Adrenal gland (tissue), 5 donors: ENCODE results near the gene NKX6-2.

Experiments
- POLR2A ChIP-seq, 2 donors: fragments of 450-650 bp; IDR thresholded peaks; one replicate each; pipeline ENCODE4 v1.6.1; 2017; ENCODE audit warnings: antibody characterized with exemption in 2 of 2, mild to moderate bottlenecking in 2 of 2, moderate library complexity in 1 of 2
- TF ChIP-seq, protein P1 (sequence below), 6 experiments: fragments of 450-650 bp in 4 of 6; fragments of 200-600 bp in 2 of 6; sonication (generic) in 1 of 6; IDR thresholded peaks; 1 replicate in 5 of 6; 2 replicates in 1 of 6; pipeline versions ENCODE4 v1.5.1 to v1.8.0; 2016 to 2021; ENCODE audit warnings: antibody characterized with exemption in 6 of 6, mild to moderate bottlenecking in 2 of 6, moderate library complexity in 1 of 6
- donor health status: DM: no; HTN: no; CAD: no.

DNA sequence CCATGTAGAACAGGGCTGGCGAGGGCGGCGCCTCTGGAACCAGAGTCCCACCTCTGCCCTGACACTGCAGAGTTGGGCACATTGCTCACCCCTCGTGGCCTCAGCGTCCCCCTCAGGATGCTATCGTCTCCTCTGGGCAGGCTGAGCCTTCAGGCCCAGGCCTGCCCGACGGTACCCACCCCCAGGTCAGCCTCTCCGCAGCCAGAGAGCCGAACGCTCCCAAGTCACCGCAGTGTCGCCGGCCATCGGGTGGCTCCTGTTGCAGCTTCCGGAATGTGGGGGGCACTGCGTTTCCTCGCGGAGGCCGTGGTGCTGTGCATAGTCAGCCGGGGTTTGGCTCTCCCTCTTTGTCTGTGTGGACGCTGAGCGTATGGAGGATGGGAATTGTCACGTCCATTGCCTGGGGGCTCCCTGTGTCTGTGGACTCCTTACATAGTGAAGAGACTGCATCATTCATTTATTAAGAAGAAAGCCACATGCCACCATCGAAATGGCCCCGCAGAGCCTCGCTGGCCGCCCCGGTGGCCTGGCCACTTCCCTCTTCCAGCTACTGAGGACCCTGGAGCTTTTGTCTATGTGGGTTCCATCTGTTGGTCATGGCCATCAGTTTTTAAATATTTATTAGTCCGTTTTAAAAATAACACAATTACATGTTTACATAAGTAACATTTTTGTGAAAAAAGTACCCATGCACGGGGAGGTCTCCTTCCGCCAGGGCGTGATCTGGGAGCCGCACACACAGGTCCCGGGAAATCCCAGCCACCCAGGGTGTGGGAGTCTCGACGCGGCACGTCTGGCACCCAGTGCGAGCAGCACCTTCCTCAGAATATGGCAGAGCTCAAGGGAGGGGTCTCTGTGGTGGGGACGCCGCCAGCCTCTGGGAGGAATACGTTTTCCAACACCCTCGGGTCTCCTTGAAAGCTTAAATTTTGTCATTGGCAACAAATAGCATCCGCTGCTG, 15.6 kb downstream of the NKX6-2 start:
- TF ChIP-seq, protein P1, sequence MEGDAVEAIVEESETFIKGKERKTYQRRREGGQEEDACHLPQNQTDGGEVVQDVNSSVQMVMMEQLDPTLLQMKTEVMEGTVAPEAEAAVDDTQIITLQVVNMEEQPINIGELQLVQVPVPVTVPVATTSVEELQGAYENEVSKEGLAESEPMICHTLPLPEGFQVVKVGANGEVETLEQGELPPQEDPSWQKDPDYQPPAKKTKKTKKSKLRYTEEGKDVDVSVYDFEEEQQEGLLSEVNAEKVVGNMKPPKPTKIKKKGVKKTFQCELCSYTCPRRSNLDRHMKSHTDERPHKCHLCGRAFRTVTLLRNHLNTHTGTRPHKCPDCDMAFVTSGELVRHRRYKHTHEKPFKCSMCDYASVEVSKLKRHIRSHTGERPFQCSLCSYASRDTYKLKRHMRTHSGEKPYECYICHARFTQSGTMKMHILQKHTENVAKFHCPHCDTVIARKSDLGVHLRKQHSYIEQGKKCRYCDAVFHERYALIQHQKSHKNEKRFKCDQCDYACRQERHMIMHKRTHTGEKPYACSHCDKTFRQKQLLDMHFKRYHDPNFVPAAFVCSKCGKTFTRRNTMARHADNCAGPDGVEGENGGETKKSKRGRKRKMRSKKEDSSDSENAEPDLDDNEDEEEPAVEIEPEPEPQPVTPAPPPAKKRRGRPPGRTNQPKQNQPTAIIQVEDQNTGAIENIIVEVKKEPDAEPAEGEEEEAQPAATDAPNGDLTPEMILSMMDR (IDR thresholded peaks at IDR 0.05): no peak
- no peak for TF ChIP-seq POLR2A (IDR thresholded peaks at IDR 0.05)
